IMR-90 (cell line): Measurements from ENCODE around the gene DNM3. TPM values are rescaled to one million over a fixed set of nuclear protein-coding genes. Genes with fewer than 3 reads are reported as not detected.

Experiments used
- ATAC-seq: fragments of 200-7000 bp; cut with Tn5 transposase; 2 replicates; pipeline ENCODE4 v1.9.1; 2020; ENCODE audit warnings: low read depth, mild to moderate bottlenecking, moderate library complexity
- BruUV-seq: library from RNA; stranded (reverse); fragments of 400-500 nt; replicated peaks from 2 replicates; lab custom pipeline; 2021; lab: Mats Ljungman, UMichigan
- CTCF ChIA-PET: fragments of 300-600 bp; formaldehyde crosslinking; extraction: SDS; loops from one replicate; lab custom pipeline; 2021; ENCODE audit warnings: antibody characterized with exemption; lab: Yijun Ruan, JAX
- POLR2A ChIA-PET: fragments of 300-600 bp; sonication (Branson Sonifier 250); formaldehyde crosslinking; loops from one replicate; lab custom pipeline; 2022; ENCODE audit warnings: antibody characterized with exemption; ENCODE audit not compliant: unreplicated experiment; lab: Charles Lee
- DNase-seq: peaks from one replicate; pipeline ENCODE4 v3.0.0; 2013
- H2AFZ ChIP-seq: replicated peaks from 2 replicates; pipeline ENCODE3; 2013; ENCODE audit warnings: low read length, mild to moderate bottlenecking; ENCODE audit not compliant: poor library complexity
- H2AK5ac ChIP-seq: 2 replicates; pipeline ENCODE4 v1.6.1; 2013; ENCODE audit warnings: low read depth, low read length, inconsistent platforms
- H2AK9ac ChIP-seq: replicated peaks from 2 replicates; pipeline ENCODE3; 2013; ENCODE audit warnings: mild to moderate bottlenecking, low read depth, low read length, moderate library complexity; ENCODE audit not compliant: poor library complexity
- H2BK120ac ChIP-seq: 2 replicates; pipeline ENCODE4 v1.6.1; 2013; ENCODE audit warnings: low read depth, low read length, inconsistent platforms
- H2BK15ac ChIP-seq: 3 replicates; pipeline ENCODE4 v1.6.1; 2013; ENCODE audit warnings: low read depth, low read length, inconsistent platforms
- H2BK20ac ChIP-seq: 2 replicates; pipeline ENCODE4 v1.6.1; 2013; ENCODE audit warnings: low read depth, mild to moderate bottlenecking, inconsistent platforms, low read length, moderate library complexity
- H2BK5ac ChIP-seq: 2 replicates; pipeline ENCODE4 v1.6.1; 2013; ENCODE audit warnings: mild to moderate bottlenecking, low read depth, low read length, inconsistent platforms; ENCODE audit not compliant: poor library complexity, severe bottlenecking
- H3K14ac ChIP-seq: replicated peaks from 2 replicates; pipeline ENCODE4 v1.6.1; 2013; ENCODE audit warnings: low read depth, low read length, inconsistent platforms
- H3K18ac ChIP-seq: 2 replicates; pipeline ENCODE4 v1.6.1; 2013; ENCODE audit warnings: low read depth, low read length, control low read depth
- H3K23ac ChIP-seq: 2 replicates; pipeline ENCODE4 v1.6.1; 2013; ENCODE audit warnings: low read depth, low read length, inconsistent platforms
- H3K27ac ChIP-seq: 2 replicates; pipeline ENCODE4 v1.5.1; 2013; ENCODE audit warnings: mild to moderate bottlenecking, control low read depth, low read length; ENCODE audit not compliant: insufficient read depth
- H3K27me3 ChIP-seq: 2 replicates; pipeline ENCODE4 v1.6.1; 2013; ENCODE audit warnings: low read length; ENCODE audit not compliant: control insufficient read depth, insufficient read depth
- H3K36me3 ChIP-seq: 2 replicates; pipeline ENCODE4 v1.6.1; 2013; ENCODE audit warnings: low read length, mixed read lengths; ENCODE audit not compliant: control insufficient read depth, insufficient read depth
- H3K4ac ChIP-seq: 2 replicates; pipeline ENCODE4 v1.6.1; 2013; ENCODE audit warnings: low read depth, low read length, inconsistent platforms
- H3K4me1 ChIP-seq: 2 replicates; pipeline ENCODE4 v1.6.1; 2013; ENCODE audit warnings: low read length, mixed read lengths; ENCODE audit not compliant: control insufficient read depth, insufficient read depth
- H3K4me2 ChIP-seq: 2 replicates; pipeline ENCODE4 v1.6.1; 2013; ENCODE audit warnings: low read depth, mild to moderate bottlenecking, control low read depth, low read length, moderate library complexity
- H3K4me3 ChIP-seq: 2 replicates; pipeline ENCODE4 v1.5.1; 2013; ENCODE audit warnings: low read depth, mild to moderate bottlenecking, control low read depth, low read length, moderate library complexity; ENCODE audit not compliant: insufficient read depth
- H3K56ac ChIP-seq: 2 replicates; pipeline ENCODE4 v1.6.1; 2013; ENCODE audit warnings: low read length, inconsistent platforms; ENCODE audit not compliant: insufficient read depth; ENCODE audit errors: extremely low read depth
- H3K79me1 ChIP-seq, 2 experiments: 2 replicates each; pipeline ENCODE4 v1.6.1; 2013; ENCODE audit warnings: low read length in 2 of 2, inconsistent platforms in 1 of 2, low read depth in 1 of 2
- H3K9ac ChIP-seq: 2 replicates; pipeline ENCODE4 v1.6.1; 2013; ENCODE audit warnings: low read depth, low read length, control low read depth
- H3K9me1 ChIP-seq: 2 replicates; pipeline ENCODE4 v1.6.1; 2013; ENCODE audit warnings: low read length, inconsistent platforms; ENCODE audit not compliant: insufficient read depth
- H3K9me3 ChIP-seq: 2 replicates; pipeline ENCODE4 v1.6.1; 2013; ENCODE audit warnings: low read length; ENCODE audit not compliant: control insufficient read depth, insufficient read depth
- H4K20me1 ChIP-seq: 2 replicates; pipeline ENCODE4 v1.6.1; 2013; ENCODE audit warnings: low read length, inconsistent platforms; ENCODE audit not compliant: insufficient read depth
- H4K5ac ChIP-seq: 2 replicates; pipeline ENCODE4 v1.6.1; 2013; ENCODE audit warnings: mild to moderate bottlenecking, low read depth, low read length, control low read depth
- H4K8ac ChIP-seq, 2 experiments: 2 replicates each; pipeline ENCODE4 v1.6.1; 2013; ENCODE audit warnings: low read depth in 2 of 2, low read length in 2 of 2, control low read depth in 1 of 2, inconsistent platforms in 1 of 2
- H4K91ac ChIP-seq: 2 replicates; pipeline ENCODE4 v1.6.1; 2013; ENCODE audit warnings: low read depth, low read length, inconsistent platforms; ENCODE audit not compliant: insufficient read depth
- CHD1 ChIP-seq: IDR thresholded peaks from 2 replicates; pipeline ENCODE4 v1.6.1; 2012; ENCODE audit warnings: low read depth, low read length, improper control_type of control experiment
- FOS ChIP-seq: fragments of 150-350 bp; IDR thresholded peaks from 2 replicates; pipeline ENCODE4 v1.6.1; 2016; ENCODE audit warnings: low read depth, low read length
- NFE2L2 ChIP-seq: fragments of 150-350 bp; IDR thresholded peaks from 2 replicates; pipeline ENCODE4 v1.6.1; 2016; ENCODE audit warnings: low read depth, mild to moderate bottlenecking, low read length
- POLR2A ChIP-seq: IDR thresholded peaks from 2 replicates; pipeline ENCODE4 v1.6.1; 2012; ENCODE audit warnings: mild to moderate bottlenecking, low read depth, low read length
- RAD21 ChIP-seq: IDR thresholded peaks from 2 replicates; pipeline ENCODE4 v1.6.1; 2012; ENCODE audit warnings: low read length, improper control_type of control experiment
- RCOR1 ChIP-seq: IDR thresholded peaks from 2 replicates; pipeline ENCODE4 v1.6.1; 2012; ENCODE audit warnings: mild to moderate bottlenecking, low read length, improper control_type of control experiment; ENCODE audit not compliant: insufficient replicate concordance
- SMC3 ChIP-seq: fragments of 150-350 bp; IDR thresholded peaks from 2 replicates; pipeline ENCODE4 v1.6.1; 2016; ENCODE audit warnings: low read depth, mild to moderate bottlenecking, antibody characterized with exemption, low read length, moderate library complexity
- WGBS, 2 experiments: methylation state at CpG; one replicate each; pipeline versions ENCODE4 v1.1.5 to v1.1.7; 2013; ENCODE audit warnings: missing lambda C conversion rate in 2 of 2; ENCODE audit not compliant: insufficient read length in 1 of 2; ENCODE audit errors: extremely low coverage in 2 of 2; 5-methylcytosine and 5-hydroxymethylcytosine counted together
- dilution Hi-C: fragments of 300-500 bp; cut with HindIII; formaldehyde crosslinking; loops from one replicate; pipeline ENCODE4 v1.14.3; 2018; ENCODE audit warnings: low sequenced_read_pairs; ENCODE audit not compliant: unreplicated experiment
- in situ Hi-C: fragments of 300-500 bp; cut with MboI; formaldehyde crosslinking; loops from 3 replicates; pipeline ENCODE4 v1.14.3; 2019; ENCODE audit warnings: low sequenced_read_pairs, inconsistent platforms, mixed read lengths
- intact Hi-C: fragments of 100-400 bp; cut with micrococcal nuclease; formaldehyde crosslinking; loops from 2 replicates; pipeline ENCODE4 v1.10.0; 2022
- polyA plus RNA-seq, 3 experiments: library from polyadenylated mRNA; depleted of rRNA; stranded (reverse); fragments of >200 nt; gene quantifications; 2 replicates each; pipeline ENCODE4 v1.2.3, GENCODE V29; 2012; ENCODE audit warnings: low replicate concordance in 1 of 3
- total RNA-seq: library from RNA; depleted of rRNA; stranded (reverse); fragments of >200 nt; gene quantifications from 2 replicates; pipeline ENCODE4 v1.2.3, GENCODE V29; 2012

DNM3 gene
- total and polyA plus RNA-seq, 2 of the 4 experiments (the other 2 are of a cell fraction) = 0.36 TPM

- no peak overlapping the region for H3K23ac ChIP-seq
- H3K4ac ChIP-seq = no peak overlapping the region
- no peak overlapping the region for H3K56ac ChIP-seq
- H2BK5ac ChIP-seq = no peak overlapping the region
- no peak overlapping the region for H2BK15ac ChIP-seq
- in situ Hi-C loops (no loop called here), dilution Hi-C loops (no loop called here), intact Hi-C loops (no loop called here)
- no peaks in the 10 kb centered on the region for H3K9me1 ChIP-seq
- H3K9ac ChIP-seq = no peak overlapping the region
- H2AFZ ChIP-seq = no peak overlapping the region
- no peak overlapping the region for H3K27ac ChIP-seq
- no peak for ATAC-seq
- no peak for DNase-seq
- H3K27me3 ChIP-seq = peaks cover 2% of the 10 kb centered on the region; the same call in 1 of the 2 replicates
- no peaks in the 10 kb centered on the region for H3K79me1 ChIP-seq
- BruUV-seq = no TSS peak
- no CpG with 5 or more reads among the region's 3 CpGs for WGBS, 2 experiments
- H2BK20ac ChIP-seq = no peak overlapping the region
- no peaks in the 10 kb centered on the region for H3K9me3 ChIP-seq
- H3K14ac ChIP-seq = no peak overlapping the region
- no peak overlapping the region for H3K18ac ChIP-seq
- no peak overlapping the region for H3K4me3 ChIP-seq
- POLR2A ChIA-PET = no interaction called here
- CTCF ChIA-PET = no interaction called here
- no peak overlapping the region for H4K8ac ChIP-seq
- H2AK9ac ChIP-seq = no peak overlapping the region
- H4K5ac ChIP-seq = no peak overlapping the region
- no peak overlapping the region for H3K4me2 ChIP-seq
- H3K36me3 ChIP-seq = no peaks in the 10 kb centered on the region
- TF ChIP-seq RAD21 (no peak), NFE2L2 (no peak), FOS (no peak), RCOR1 (no peak), POLR2A (no peak), SMC3 (no peak), CHD1 (no peak)
- no peaks in the 10 kb centered on the region for H3K4me1 ChIP-seq
- no peak overlapping the region for H2AK5ac ChIP-seq
- no peaks in the 10 kb centered on the region for H4K20me1 ChIP-seq
- H4K91ac ChIP-seq = no peak overlapping the region
- no peak overlapping the region for H2BK120ac ChIP-seq
Measured at GRCh38 chr1:171868217-171868803, 27.0 kb downstream of the DNM3 start.
